ENCODE results near the gene AADAT.

DNA sequence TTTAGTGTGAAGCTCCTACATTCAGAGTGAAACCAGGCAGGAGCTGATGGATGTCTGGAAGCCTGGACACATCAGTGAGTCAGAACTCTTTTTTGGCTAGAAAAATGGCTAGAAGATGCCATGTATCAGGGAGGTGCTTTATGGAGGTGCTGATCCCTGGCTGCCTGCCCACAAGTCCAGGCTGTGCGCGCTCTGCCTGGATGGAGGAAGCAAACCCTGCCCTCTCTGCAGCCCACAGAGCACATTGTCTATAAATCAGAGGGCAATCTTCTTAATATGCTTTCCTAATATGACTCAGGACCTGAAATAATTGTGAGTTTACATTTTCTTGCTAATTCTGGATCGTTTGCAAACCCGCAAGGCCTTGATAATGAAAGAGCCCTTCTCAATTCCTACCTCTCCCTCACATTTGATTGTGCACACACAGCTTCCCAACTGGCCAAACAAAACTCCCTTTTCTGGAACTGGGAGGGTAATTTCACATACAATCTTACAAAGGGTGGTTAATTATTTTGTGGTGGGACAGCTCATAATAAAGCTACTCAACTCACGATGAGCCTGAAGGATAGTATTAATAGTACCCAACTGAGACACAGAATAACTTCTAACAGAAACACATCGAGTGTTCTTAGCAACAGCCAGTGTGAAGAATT lies 75.3 kb downstream of the AADAT start:
- TF ChIP-seq CTCF (IDR thresholded peaks at IDR 0.05) (no peak), POLR2A (IDR thresholded peaks at IDR 0.05) (no peak)

Data from ovary (tissue), 3 donors.